Kasumi-1 (cell line): ENCODE data around the gene ULBP1.
"Not testable (repeated sequence)": the region's sequence is repeated elsewhere in the genome, so short reads cannot be mapped to it uniquely, and the experiment has no call there.

Experiments
- DNase-seq, 2 experiments: peaks; one replicate each; lab custom pipeline; 2025; lab: John Stamatoyannopoulos, UW

The ULBP1 gene, protein sequence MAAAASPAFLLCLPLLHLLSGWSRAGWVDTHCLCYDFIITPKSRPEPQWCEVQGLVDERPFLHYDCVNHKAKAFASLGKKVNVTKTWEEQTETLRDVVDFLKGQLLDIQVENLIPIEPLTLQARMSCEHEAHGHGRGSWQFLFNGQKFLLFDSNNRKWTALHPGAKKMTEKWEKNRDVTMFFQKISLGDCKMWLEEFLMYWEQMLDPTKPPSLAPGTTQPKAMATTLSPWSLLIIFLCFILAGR

DNA sequence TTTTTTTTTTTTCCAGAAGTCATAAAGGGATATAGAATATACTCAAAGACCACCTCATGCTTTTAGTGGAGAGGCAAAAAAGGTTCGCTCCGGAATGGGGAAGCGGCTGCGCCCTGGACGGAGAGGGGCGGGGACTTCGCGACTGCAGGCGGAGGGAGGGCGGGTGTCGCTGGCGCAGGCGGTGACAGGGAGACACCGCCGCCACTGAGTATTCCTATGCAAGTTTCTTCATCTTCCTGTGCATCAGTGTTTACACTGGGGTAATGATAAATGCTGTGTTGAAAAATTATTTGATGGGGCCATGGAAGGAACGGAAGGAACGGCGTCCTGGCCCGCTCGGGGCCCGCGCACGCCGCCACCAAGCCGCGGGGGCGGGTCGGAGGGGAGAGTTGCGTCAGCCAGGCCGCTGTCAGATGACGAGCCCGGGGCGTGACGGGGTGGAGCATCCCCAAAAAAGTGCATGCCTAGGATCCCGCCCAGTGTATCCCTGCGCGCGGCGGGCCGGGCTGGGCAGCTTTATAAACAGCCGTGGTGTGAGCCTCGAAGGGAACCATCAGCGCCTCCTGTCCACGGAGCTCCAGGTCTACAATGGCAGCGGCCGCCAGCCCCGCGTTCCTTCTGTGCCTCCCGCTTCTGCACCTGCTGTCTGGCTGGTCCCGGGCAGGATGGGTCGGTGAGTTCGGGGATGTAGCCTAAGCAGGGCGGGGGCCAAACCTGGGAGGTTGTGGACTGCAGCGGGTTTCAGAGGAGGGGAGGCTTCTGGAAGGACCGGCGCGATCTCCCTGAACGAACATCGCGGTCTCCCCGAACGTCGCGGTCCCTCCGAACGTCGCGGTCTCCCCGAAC lies at the start of gene ULBP1:
ULBP1 (plus strand) TSS at position 482 of the 846 bp plus-strand sequence; CDS start at position 589, 107 bp downstream.
- peak; percentile 85 for DNase-seq

DNA sequence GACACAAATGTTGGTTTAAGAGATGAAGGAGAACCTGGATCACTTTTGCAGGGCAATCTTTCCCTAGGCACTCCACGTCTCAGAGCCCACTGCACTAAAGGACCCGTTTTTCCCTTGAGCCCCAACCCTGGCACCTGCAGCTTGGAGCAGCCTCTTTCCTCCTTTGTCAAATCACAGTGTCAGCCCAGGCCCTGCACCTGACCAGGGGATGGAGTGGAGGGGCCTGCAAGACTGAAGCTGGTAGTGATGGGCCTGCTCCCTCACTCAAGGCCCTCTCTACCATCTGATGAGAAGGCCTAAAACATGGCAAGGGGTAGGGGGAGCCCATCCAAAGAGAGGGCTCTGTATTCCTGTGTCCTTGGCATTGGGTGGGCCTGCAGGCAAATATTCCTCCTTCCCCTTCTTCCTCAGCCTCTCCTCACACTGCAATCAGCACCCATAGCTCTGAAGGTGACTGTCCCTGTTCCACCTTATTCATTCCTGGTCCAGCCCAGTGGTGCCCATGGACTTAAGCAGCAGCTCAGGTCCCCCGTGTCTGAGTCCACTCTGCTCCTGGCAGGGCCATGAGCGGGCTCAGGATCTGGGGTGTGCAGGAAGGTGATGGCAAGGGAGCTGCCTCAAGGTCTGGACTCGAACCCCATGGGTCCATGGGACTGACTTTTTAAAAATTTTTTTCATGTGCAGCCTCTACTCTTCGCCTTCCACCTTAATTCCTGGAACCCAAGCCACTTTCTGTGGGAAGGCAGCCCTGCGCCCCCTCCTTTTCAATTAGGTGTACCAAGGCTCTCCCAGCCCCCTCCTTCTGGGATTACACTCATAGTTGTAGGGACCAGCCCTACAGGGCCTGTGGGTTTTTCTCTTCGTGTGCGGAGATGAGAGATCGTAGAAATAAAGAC lies 47.5 kb upstream of the ULBP1 start:
- DNase-seq, result no peak

DNA sequence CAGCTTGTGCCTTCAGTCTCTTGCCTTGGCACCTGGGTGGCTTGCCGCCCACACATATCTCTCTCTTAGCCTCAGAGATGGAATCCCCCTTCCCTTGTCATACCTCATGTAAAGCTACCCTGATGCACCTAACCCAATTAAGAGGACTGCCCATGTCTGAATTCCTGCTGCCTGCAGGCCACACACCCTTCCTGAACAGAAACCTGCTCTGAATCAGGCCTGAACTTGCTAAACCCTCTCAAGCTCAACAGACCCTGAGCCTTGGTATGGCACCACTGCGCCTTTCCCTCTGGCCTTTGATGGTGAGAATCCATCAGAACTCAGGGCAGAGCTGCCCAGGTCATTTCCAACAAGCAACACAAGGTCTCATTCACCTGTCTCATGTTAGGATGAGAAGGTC lies 46.1 kb upstream of the ULBP1 start:
- no peak for DNase-seq

DNA sequence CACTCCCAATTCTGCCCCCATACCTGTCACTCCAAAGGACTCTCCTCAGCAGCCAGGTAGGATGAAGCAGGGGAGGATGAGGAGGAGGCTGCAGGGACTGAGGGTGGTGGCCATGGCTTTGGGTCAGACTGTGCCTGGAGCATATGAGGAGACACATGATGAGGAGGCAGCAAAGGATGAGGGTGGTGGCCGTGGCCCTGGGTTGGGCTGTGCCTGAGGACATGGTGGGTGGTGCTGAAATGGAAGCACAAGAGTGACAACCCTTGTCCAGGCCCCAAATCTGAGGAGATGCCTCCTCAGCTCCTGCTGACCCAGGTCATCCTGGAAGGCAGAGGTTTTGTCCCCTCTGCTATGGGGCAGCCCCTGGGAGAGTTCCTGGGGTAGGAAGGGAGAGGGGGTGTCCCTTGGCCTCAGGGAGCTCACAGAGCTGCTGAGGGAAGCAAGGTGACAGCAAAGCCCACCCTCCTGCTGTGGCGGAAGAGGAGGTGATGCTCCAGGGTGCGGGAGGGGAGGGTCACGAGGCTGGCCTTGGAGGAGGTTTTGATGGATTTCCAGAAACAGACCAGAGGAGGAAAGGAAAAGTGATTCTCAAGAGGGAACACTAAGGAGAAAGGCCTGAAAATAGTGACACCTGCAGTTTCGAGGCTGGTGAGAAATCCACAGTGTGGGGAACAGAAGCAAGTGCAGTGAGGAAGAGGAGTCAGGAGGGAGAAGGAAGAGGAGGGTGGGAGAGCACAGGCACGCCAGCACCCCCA lies 45.4 kb upstream of the ULBP1 start:
- no peak for DNase-seq

DNA sequence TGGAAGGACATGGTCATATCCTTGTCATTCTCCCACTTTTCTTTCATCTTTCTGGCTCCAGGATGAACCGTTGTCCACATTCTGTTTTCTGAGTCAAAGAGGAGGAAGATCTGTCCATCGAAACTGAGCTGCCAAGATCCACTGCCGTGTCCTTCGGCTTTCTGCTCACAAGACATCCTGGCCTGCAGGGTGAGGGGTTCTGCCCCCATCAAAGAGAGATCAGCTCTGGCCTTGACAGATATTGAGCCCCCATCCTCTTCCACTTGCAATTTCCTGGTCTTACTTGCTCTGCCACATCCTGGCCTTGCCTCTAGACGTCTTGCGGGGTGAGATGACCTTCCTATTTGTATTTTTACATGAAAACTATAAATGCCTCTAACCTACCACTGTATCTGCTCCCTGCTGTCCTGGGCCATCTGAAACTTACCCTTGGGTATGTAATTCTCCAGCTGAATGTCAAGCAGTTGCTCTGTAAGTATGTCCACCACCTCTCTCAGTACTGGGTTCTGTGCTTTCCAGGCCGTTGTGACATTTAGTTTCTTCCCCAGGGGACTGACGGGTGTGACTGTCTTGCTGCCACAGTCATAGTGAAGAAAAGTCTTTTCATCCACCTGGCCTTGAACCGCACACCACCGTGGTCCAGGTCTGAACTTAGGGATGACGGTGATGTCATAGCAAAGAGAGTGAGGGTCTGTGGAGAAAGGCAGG lies 44.5 kb upstream of the ULBP1 start:
- DNase-seq, result not testable (repeated sequence)

DNA sequence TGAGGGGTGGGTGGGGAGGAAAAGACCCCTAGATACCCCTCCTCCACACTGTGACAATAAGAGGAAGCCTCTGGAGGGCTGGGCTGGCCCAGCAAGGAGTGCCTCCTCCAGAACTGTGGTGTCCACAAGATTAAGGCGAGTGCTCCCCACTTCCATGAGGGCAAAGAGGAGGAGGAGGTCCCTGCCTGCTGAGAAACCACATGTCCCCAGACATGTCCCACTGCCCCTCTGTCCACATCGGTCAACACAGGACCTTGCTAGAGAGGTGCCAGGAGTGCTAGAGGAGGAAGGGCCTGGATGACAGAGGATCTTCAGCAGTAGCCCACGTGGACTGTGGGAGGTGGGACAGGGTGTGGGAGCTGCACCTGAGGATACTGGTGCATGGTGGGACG lies 43.9 kb upstream of the ULBP1 start:
- no peak for DNase-seq

DNA sequence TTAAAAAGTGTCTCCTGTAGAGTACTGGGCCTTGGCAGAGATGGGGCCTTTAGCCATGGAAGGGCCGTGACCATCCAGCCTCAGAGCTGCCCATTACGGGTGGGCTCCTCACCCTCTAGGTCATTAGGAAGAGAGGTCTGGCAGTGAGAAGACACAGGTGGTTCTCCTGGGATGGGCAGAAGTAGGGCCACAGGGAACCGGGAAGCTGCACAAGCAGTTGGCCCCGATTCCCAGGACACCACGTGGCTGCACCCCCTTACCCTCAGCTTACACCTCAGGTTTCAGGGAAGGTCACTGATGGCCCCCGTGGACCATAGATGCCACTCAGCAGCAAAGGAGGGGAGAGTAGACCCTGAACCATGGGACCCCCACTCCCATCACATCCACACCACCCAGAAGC lies 42.4 kb upstream of the ULBP1 start:
- no peak for DNase-seq

DNA sequence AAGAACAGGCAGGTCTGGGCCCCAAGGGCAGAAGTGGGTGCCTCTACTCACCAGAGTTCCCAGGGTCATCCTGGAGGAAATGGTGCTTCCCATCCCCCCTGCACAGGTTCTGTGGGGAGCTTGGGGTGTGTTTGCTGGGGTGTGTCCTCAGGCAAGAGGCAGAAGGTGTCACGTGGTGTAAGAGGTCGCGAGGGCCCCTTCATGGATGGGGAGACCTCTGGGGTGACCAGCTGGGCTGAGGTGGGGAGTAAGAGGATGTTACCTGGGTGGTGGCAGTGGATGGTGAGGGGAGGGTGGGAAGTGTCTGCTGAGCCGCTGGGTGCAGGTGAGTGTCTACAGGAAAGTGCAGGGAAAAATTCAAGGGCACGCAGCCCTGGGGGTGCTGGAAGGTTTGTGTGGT lies 41.7 kb upstream of the ULBP1 start:
- not testable (repeated sequence) for DNase-seq

DNA sequence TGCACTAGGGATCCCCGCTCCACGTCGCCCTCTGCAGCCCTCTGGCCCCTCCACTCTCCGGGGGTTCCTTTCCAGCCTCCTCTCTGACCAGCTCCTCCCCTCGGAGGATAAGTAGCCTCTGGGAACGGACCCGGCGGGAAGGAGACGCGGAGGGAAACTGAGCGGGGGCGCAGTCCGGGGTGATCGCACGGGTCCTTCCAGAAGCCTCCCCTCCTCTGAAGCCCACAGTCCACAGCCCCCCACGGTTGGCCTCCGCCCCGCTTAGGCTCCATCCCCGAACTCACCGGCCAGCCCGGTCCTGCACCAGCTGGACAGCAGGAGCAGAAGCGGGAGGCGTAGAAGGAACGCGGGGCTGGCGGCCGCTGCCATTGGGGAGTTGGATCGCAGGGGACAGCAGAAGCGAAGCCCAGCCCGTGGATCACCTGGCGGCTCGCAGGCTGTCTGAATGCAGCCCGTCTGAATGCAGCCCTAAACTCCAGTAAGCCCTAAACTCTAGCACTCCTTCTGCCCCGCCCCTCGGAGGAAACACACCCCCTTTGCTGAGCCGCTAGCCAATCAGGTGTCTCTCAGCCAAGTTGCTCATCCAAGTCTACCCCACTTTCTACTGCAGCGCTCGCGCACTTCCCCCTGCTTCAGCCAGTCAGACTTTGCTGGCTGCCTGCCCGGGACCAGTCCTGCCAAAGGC lies 41.0 kb upstream of the ULBP1 start, which contains the start of gene RAET1G:
RAET1G (minus strand) TSS at position 480 of the 685 bp plus-strand sequence; CDS start at position 369, 111 bp downstream.
- peak; percentile 72 to 84 for DNase-seq

DNA sequence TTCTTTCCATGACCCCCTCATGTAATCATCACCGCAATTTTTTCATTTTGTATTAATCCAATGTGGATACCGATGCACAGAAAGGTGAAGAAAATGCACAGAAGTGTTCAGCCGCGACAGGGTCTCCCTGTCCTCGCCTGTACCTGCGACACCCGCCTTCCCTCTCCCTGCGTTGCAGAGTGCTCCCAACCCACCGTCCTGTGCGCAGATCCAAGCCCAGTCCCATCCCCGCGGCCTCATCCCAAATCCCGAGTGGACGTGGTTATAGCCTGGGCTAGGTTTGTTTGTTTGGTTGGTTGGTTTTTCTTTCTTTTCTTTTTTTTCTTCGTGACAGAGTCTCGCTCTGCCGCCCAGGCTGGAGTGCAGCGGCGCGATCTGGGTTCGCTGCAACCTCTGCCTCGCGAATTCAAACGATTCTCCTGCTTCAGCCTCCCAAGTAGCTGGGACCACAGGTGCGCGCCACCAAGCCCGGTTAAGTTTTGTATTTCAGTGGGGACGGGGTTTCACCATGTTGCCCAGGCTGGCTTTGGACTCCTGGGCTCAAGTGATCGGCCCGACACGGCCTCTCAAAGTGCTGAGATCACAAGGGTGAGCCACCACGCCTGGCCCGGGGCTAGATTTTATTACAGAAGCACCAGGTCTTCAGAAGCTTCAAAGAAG lies 40.3 kb upstream of the ULBP1 start:
- no peak for DNase-seq

DNA sequence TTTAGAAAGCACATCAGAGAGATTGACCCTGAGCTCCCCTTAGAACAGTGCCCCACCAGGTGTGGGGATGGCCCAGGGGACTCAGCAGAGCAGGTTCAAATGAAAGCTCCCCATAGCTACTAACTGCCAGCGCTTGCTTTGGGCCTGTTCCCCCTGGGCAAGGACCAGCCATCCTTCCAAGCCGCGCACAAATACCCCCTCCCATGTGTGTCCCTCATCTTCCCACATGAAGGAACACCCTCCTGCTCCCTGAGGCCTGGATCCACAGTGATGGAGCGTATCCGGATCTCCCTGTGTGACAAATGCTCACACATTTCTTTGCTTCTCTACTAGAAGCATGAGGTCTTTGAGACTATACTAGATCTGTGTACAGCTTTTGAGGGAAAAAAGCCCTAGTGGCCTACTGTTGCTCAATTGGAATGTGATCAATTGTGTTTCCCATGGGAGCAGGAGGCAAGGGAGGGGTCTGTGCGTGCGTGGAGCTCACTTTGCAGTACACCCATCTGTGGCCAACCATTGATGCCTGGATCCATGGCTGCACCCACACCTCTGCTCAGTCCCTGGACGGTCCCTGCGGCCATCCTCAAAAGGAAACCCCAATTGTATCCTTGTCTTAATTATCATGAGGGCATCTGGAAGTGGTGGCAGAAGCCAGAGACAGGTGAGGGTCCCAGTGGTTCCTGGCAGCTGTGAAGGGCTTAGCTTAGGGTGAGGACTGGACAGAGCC lies 39.4 kb upstream of the ULBP1 start:
- no peak for DNase-seq

DNA sequence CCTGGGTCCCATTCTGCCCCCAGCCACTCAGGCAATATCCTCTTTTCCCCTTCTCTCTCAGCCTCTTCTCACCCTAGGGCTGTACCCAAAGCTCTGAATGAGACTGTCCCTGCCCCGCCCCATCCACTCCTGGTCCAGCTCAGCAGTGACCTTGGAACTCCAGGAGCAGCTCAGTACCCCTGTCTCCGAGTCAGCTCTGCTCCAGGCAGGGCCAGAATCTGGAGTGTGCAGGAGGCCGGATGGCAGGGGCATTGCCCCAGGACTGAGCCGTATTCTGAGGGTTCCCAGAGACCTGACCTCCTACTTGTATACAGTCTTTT lies 38.9 kb upstream of the ULBP1 start:
- no peak for DNase-seq

DNA sequence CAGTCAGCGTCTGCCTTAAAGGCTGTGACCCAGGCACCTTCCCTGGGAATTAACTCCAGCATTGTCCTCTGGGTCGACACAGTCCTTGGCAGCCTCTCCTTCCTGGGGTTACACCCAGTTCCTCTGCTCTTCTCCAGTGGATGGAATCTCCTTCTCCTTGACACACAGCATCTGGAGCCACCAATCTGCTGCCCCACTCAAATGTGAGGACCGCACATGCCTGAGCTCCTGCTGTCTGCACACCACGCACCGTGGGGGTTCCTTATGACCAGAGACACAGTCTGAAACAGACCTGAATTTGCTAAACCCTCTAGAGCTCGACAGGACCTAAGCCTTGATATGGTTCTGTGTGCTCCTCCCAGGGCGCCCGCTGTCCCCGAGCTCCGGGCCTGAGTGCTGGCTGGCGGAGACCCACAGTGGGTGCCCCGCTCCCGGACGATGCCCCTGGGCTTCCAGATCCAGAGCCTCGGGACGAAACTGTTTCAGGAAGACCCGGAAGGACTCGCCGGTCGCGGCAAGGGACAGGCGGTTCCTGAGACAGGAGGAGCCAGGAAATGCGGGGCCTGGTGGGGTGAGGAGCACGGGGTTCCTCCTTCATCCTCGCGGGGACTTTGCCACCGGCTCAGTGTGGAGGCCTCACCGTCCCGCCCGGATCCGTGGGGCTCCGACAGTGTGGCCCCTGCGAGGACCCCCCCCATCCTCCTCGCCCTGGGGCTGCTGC lies 38.3 kb upstream of the ULBP1 start:
- no peak for DNase-seq

DNA sequence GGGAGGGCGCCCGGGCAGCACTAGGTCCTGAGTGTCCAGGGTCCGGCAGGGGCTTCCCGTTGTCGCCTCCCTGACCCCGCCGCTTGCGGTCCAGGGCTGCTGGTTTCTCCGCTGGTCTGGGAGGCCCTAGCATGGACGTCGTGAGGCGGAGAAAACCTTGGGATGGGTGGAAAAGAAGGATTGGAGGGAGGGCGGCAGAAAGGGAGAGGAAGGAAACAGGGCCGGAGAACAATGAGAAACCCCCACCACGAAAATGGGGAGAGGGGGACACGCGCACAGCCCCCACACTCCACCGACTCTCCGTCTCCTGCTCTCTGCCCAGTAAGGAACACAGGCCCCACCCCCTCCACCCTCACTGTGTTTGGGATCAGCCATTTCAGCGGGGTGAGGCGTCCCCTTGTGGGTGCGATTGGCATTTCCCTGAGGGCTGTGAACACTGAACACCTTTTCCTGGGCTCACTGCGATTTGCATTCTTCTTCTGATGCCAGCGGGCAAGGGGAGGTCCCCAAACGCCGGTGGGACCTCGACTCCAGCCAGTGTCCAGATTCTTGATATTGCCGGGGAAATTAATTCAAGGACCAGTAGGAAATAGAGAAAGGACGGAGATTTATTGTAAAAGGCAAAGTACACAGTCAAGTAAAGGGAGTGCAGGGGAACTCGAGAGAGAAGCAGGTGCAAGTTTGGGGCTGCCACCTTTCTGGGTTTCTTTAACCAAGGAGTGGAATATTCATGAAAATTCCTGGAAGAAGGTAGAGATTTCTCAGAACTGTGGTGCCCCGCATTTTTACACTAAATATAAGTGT lies 37.6 kb upstream of the ULBP1 start:
- peak; percentile 77 to 83 for DNase-seq

DNA sequence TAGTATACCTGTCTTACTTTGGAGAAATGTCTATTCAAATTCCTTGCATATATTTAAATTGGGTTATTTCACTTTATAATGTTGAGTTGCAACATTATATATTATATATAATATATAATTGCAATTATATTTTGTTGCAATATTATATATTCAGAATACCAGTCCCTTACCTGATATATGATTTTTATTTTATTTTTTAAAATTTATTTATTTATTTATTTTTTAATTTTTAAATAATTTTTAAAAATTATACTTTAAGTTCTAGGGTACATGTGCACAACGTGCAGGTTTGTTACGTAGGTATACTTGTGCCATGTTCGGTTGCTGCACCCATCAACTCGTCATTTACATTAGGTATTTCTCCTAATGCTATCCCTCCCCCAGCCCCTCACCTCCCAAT lies 36.7 kb upstream of the ULBP1 start:
- DNase-seq, result not testable (repeated sequence)

DNA sequence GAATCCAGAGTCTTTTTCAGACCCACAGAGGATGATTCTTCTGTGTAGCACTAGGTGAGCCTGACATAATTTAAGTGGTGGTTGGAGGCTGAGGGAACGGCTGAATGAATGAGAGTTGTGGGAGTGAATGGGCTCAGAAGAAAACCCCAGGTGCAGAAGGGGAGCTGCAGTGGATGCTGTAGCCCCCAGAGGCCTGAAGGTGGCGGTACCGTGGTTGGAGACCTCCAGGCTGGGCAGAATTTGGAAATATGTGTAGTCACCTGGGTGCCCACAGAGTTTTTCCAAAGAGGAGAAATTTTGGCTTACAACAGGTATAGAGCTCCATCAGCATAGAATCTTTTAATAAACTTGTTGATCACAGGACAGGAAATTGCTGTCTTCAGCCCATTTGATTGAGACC lies 34.3 kb upstream of the ULBP1 start:
- peak; percentile 17 to 22 for DNase-seq

DNA sequence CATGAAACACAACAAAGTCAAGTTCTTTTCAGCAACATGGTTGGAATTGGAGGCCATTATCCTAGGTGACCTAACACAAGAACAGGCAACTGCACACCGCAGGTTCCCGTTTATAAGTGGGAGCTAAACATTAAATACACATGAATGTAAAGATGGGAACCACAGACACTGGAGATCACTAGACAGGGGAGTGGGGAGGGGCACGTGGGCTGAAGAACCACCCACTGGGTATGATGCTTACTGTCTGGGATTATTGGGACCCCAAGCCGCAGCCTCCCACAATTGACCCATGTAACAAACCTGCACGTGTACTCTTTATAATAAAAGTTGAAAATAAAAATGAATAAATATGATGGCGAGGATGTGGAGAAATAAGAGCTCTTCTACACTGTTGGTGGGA lies 32.2 kb upstream of the ULBP1 start:
- DNase-seq, result no peak

DNA sequence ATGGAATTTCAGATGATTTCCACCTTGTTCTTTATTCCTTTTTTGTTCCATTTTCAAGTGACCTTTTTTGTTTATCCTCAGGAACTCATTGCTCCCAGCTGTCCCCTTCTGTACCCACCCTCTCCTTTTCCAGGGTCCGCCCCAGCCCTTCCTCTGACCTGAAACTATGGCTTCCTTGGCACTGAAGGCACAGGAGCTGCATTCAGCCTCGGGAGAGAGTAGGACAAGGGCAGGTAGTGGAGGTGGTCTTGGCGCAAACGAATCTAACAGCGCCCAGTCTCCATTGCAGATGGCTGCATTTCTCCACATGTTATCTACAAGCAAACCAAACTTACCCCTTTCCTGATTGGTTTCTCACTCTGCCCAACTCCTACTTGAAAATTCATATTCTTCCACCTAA lies 30.7 kb upstream of the ULBP1 start:
- no peak for DNase-seq
